DOHH2 (cell line): ENCODE results near the gene KLHDC8A.

Source experiments
- EZH2phosphoT487 ChIP-seq: fragments of 200-600 bp; sonication (generic); IDR thresholded peaks from 2 replicates; pipeline ENCODE4 v1.6.1; 2017; ENCODE audit warnings: borderline replicate concordance, mild to moderate bottlenecking, antibody characterized with exemption, low read length, moderate library complexity, mixed read lengths
- TF ChIP-seq, protein P1 (sequence below): fragments of 200-600 bp; sonication (generic); IDR thresholded peaks from one replicate; pipeline ENCODE4 v1.5.1; 2014; ENCODE audit warnings: antibody characterized with exemption, mild to moderate bottlenecking, low read depth, low read length; ENCODE audit not compliant: poor library complexity, severe bottlenecking

DNA sequence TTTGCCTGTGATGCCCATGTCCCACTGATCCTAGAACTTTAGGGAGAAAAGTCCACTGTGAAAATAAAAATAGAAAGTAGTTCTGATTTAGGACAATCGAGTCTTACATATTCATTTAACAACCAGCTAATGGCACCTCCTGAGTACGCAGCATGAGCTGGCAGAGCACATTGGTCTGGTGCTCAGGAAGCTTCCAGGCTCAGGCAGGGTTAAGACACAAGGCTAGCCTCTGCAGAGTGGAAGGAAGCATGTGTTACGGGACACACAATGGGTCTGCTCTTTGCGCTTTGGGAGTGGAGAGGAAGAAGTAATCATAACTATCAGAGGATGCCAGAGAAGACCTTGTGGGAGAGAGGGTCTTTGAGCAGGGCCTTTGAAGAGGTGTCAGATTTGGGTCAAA lies 4.2 kb upstream of the KLHDC8A start:
- TF ChIP-seq EZH2phosphoT487: no peak
- TF ChIP-seq, protein P1, sequence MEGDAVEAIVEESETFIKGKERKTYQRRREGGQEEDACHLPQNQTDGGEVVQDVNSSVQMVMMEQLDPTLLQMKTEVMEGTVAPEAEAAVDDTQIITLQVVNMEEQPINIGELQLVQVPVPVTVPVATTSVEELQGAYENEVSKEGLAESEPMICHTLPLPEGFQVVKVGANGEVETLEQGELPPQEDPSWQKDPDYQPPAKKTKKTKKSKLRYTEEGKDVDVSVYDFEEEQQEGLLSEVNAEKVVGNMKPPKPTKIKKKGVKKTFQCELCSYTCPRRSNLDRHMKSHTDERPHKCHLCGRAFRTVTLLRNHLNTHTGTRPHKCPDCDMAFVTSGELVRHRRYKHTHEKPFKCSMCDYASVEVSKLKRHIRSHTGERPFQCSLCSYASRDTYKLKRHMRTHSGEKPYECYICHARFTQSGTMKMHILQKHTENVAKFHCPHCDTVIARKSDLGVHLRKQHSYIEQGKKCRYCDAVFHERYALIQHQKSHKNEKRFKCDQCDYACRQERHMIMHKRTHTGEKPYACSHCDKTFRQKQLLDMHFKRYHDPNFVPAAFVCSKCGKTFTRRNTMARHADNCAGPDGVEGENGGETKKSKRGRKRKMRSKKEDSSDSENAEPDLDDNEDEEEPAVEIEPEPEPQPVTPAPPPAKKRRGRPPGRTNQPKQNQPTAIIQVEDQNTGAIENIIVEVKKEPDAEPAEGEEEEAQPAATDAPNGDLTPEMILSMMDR: no peak
